ENCODE measurements around the gene ADCY1. TPM values are rescaled to one million over a fixed set of nuclear protein-coding genes. Genes with fewer than 3 reads are reported as not detected.

ADCY1 gene
- total and polyA plus RNA-seq, 4 donors = 0.33 to 20.1 (median 4.1) TPM

DNA sequence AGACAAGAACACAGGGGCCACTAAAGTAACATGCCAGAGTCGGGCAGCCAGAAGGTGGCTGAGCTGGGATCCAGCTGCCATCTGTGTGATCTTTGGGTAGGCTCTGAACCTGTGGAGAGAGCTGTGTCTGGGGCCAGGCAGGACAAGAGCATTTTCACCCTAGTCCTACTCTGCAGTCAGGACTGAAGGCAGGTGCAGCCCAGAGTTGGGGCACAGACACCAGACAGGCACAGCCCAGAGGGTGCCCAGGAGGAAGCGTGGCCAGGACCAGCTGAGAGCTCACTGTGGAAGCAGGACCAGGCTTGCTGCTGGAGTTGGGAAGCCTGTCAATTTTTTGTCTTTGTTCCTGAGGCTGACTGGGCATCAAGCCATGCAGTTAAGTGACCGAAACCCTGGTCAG lies 113.6 kb downstream of the ADCY1 start:
- Histone ChIP-seq H3K9ac (ENCODE audit: low read depth in 1 of 2, low read length in 2 of 2) (no peak overlapping the region), H3K36me3 (ENCODE audit: control insufficient read depth in 4 of 4, insufficient read depth in 3 of 4, low read depth in 1 of 4, low read length in 3 of 4) (peaks cover 0 to 3% (median 0%) of the 10 kb centered on the region in 4 donors), H3K4me1 (ENCODE audit: control insufficient read depth in 4 of 4, insufficient read depth in 4 of 4, low read length in 3 of 4) (peaks cover 4 to 37% (median 29%) of the 10 kb centered on the region in 4 donors), H3K9me3 (ENCODE audit: control insufficient read depth in 4 of 4, low read length in 3 of 4) (no peaks in the 10 kb centered on the region), H3K27ac (ENCODE audit: low read depth in 1 of 2, low read length in 2 of 2) (peak overlapping the region; percentile 15 to 42), H3K27me3 (ENCODE audit: control insufficient read depth in 4 of 4, insufficient read depth in 4 of 4, low read length in 3 of 4) (no peaks in the 10 kb centered on the region), H3K4me3 (ENCODE audit: low read depth in 1 of 3, low read length in 3 of 3) (no peak overlapping the region)
- 41% methylated on average over 3 of the region's 3 CpGs for WGBS
- DNase-seq (ENCODE audit: low spot score) = peak; percentile 29
- TF ChIP-seq ZBTB33 (IDR thresholded peaks at IDR 0.05) = no peak
- TF ChIP-seq, protein P1, sequence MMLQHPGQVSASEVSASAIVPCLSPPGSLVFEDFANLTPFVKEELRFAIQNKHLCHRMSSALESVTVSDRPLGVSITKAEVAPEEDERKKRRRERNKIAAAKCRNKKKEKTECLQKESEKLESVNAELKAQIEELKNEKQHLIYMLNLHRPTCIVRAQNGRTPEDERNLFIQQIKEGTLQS (IDR thresholded peaks at IDR 0.05) = no peak
- TF ChIP-seq RAD21 (IDR thresholded peaks at IDR 0.05) = peak in 1 of 2 donors; percentile 33
- no peak for TF ChIP-seq REST (IDR thresholded peaks at IDR 0.05)
- TF ChIP-seq RXRA (IDR thresholded peaks at IDR 0.05) = peak in 1 of 2 donors; percentile 18

DNA sequence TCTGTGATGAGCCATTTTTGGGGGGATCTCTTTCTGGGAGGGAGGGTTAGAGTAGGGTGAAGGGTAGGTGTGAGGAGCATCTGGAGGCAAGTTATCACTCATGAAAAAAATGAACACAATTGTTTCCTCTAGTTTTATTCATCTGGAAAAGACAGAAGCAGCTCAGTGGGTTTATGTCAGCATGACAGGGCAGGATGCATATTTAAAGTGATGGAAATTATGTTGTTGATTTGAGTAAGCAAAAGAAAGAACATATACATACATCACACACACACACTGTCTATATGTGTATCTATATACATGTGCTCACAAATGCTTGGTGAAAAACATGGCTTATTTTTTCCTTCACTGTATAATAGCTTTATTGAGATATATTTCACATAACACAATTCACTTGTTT lies 114.2 kb downstream of the ADCY1 start:
- no peak for DNase-seq (ENCODE audit: low spot score)
- TF ChIP-seq REST (IDR thresholded peaks at IDR 0.05) (no peak), HNF4G (IDR thresholded peaks at IDR 0.05) (no peak), SP1 (IDR thresholded peaks at IDR 0.05) (no peak)
- peaks cover 4 to 37% (median 29%) of the 10 kb centered on the region in 4 donors for H3K4me1 ChIP-seq (ENCODE audit: control insufficient read depth in 4 of 4, insufficient read depth in 4 of 4, low read length in 3 of 4)
- no peak overlapping the region for H3K9ac ChIP-seq (ENCODE audit: low read depth in 1 of 2, low read length in 2 of 2)
- H3K36me3 ChIP-seq (ENCODE audit: control insufficient read depth in 4 of 4, insufficient read depth in 3 of 4, low read depth in 1 of 4, low read length in 3 of 4) = peaks cover 0 to 3% (median 0%) of the 10 kb centered on the region in 4 donors
- no peaks in the 10 kb centered on the region for H3K27me3 ChIP-seq (ENCODE audit: control insufficient read depth in 4 of 4, insufficient read depth in 4 of 4, low read length in 3 of 4)
- no peaks in the 10 kb centered on the region for H3K9me3 ChIP-seq (ENCODE audit: control insufficient read depth in 4 of 4, low read length in 3 of 4)
- peak overlapping the region in 1 of 2 donors; percentile 15 for H3K27ac ChIP-seq (ENCODE audit: low read depth in 1 of 2, low read length in 2 of 2)
- H3K4me3 ChIP-seq (ENCODE audit: low read depth in 1 of 3, low read length in 3 of 3) = no peak overlapping the region

All from liver (tissue), 9 donors.